Endodermal cell (in vitro differentiated cells): Measurements from ENCODE around the gene TJAP1. TPM values are rescaled to one million over a fixed set of nuclear protein-coding genes. Genes with fewer than 3 reads are reported as not detected.

ENCODE experiments used
- DNase-seq: peaks from one replicate; pipeline ENCODE4 v3.0.0-alpha.2; 2017
- H3K27ac ChIP-seq: 2 replicates; pipeline ENCODE4 v1.5.1; 2013; ENCODE audit warnings: mild to moderate bottlenecking, low read depth, low read length, moderate library complexity
- H3K27me3 ChIP-seq: 2 replicates; pipeline ENCODE4 v1.6.1; 2013; ENCODE audit warnings: mild to moderate bottlenecking, low read length, moderate library complexity; ENCODE audit not compliant: insufficient read depth, control insufficient read depth, poor library complexity, severe bottlenecking
- H3K36me3 ChIP-seq: 2 replicates; pipeline ENCODE4 v1.7.0; 2013; ENCODE audit warnings: mild to moderate bottlenecking, low read length, moderate library complexity; ENCODE audit not compliant: control insufficient read depth, insufficient read depth
- H3K4me1 ChIP-seq: one replicate; pipeline ENCODE4 v1.7.0; 2013; ENCODE audit warnings: low read length; ENCODE audit not compliant: control insufficient read depth, insufficient read depth
- H3K4me3 ChIP-seq: 2 replicates; pipeline ENCODE4 v1.5.1; 2013; ENCODE audit warnings: mild to moderate bottlenecking, low read length, moderate library complexity
- H3K9ac ChIP-seq: 2 replicates; pipeline ENCODE4 v1.6.1; 2013; ENCODE audit warnings: mild to moderate bottlenecking, low read length, moderate library complexity; ENCODE audit not compliant: poor library complexity, severe bottlenecking; ENCODE audit errors: extremely low read depth
- H3K9me3 ChIP-seq: 2 replicates; pipeline ENCODE4 v1.6.1; 2013; ENCODE audit warnings: mild to moderate bottlenecking, low read length, moderate library complexity; ENCODE audit not compliant: control insufficient read depth
- H3K27ac Mint-ChIP-seq: 2 replicates; pipeline ENCODE4 v1.8.0; 2020; ENCODE audit warnings: mixed read lengths
- H3K27me3 Mint-ChIP-seq: 2 replicates; pipeline ENCODE4 v1.8.0; 2021; ENCODE audit warnings: mild to moderate bottlenecking, mixed read lengths; ENCODE audit not compliant: insufficient read depth
- H3K36me3 Mint-ChIP-seq: 2 replicates; pipeline ENCODE4 v1.8.0; 2020; ENCODE audit warnings: low read depth, mixed read lengths
- H3K4me1 Mint-ChIP-seq: 2 replicates; pipeline ENCODE4 v1.8.0; 2020; ENCODE audit warnings: mixed read lengths
- H3K4me3 Mint-ChIP-seq: 2 replicates; pipeline ENCODE4 v1.8.0; 2020; ENCODE audit warnings: mild to moderate bottlenecking, moderate library complexity, mixed read lengths
- H3K9me3 Mint-ChIP-seq: 2 replicates; pipeline ENCODE4 v1.8.0; 2020; ENCODE audit warnings: mild to moderate bottlenecking, mixed read lengths
- CTCF ChIP-seq: fragments of 200-600 bp; sonication (generic); conservative IDR thresholded peaks from 2 replicates; pipeline ENCODE4 v1.5.0; 2021; ENCODE audit warnings: antibody characterized with exemption, mild to moderate bottlenecking
- WGBS, 2 experiments: methylation state at CpG; one replicate each; pipeline versions ENCODE4 v1.1.5 to v1.1.7; 2013; ENCODE audit warnings: missing lambda C conversion rate in 2 of 2, mixed read lengths in 1 of 2; ENCODE audit not compliant: insufficient coverage in 1 of 2, insufficient read length in 1 of 2; 5-methylcytosine and 5-hydroxymethylcytosine counted together
- total RNA-seq, 2 donors: library from RNA; stranded (reverse); fragmentation: NEBNext Ultra II Directional in 1 of 2; extraction: Animal tissue kit (Norgen Biotek cat#: 25700) in 1 of 2; gene quantifications; 2 replicates in 1 of 2; 3 replicates in 1 of 2; pipeline ENCODE4 v1.2.1, GENCODE V29; 2021

Gene TJAP1
- total RNA-seq, 2 donors from 2014 or later: 44.3 to 50.2 TPM

- no peaks in the 10 kb centered on the region for H3K4me1 Mint-ChIP-seq
- no peaks in the 10 kb centered on the region for H3K9me3 ChIP-seq
- no peak overlapping the region for H3K4me3 ChIP-seq
- 95 to 100% methylated on average over 2 to 8 of the region's 8 CpGs for WGBS, 2 experiments
- no peaks in the 10 kb centered on the region for H3K27me3 Mint-ChIP-seq
- TF ChIP-seq CTCF: no peak
- H3K9me3 Mint-ChIP-seq: no peaks in the 10 kb centered on the region
- H3K36me3 ChIP-seq: peaks cover 35% of the 10 kb centered on the region
- no peak overlapping the region for H3K27ac ChIP-seq
- peaks cover 35% of the 10 kb centered on the region for H3K36me3 Mint-ChIP-seq
- H3K4me3 Mint-ChIP-seq: no peak overlapping the region
- DNase-seq: no peak
- no peak overlapping the region for H3K9ac ChIP-seq
- H3K27me3 ChIP-seq: no peaks in the 10 kb centered on the region
- H3K4me1 ChIP-seq: no peaks in the 10 kb centered on the region
- no peak overlapping the region for H3K27ac Mint-ChIP-seq
Observed at GRCh38 chr6:43444582-43444981, 32.8 kb upstream of the TJAP1 start.

DNA sequence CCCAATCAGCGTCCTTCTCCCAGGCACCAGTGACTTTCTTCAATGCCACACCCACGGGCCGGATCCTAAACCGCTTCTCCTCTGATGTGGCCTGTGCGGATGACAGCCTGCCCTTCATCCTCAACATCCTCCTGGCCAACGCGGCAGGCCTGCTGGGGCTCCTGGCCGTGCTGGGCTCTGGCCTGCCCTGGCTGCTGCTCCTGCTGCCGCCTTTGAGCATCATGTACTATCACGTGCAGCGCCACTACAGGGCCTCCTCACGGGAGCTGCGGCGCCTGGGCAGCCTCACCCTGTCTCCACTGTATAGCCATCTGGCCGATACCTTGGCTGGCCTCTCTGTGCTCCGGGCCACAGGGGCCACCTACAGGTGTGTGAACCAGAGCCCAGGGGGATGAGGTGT lies 31.8 kb upstream of the TJAP1 start:
- peaks cover 32% of the 10 kb centered on the region for H3K36me3 ChIP-seq
- 94 to 99% methylated on average over 14 to 16 of the region's 16 CpGs for WGBS, 2 experiments
- no peaks in the 10 kb centered on the region for H3K9me3 Mint-ChIP-seq
- no peak overlapping the region for H3K27ac ChIP-seq
- H3K4me3 ChIP-seq: no peak overlapping the region
- no peak overlapping the region for H3K27ac Mint-ChIP-seq
- peaks cover 39% of the 10 kb centered on the region for H3K36me3 Mint-ChIP-seq
- no peak for TF ChIP-seq CTCF
- no peaks in the 10 kb centered on the region for H3K27me3 ChIP-seq
- H3K4me3 Mint-ChIP-seq: no peak overlapping the region
- no peaks in the 10 kb centered on the region for H3K4me1 Mint-ChIP-seq
- no peaks in the 10 kb centered on the region for H3K4me1 ChIP-seq
- no peaks in the 10 kb centered on the region for H3K27me3 Mint-ChIP-seq
- no peaks in the 10 kb centered on the region for H3K9me3 ChIP-seq
- DNase-seq: no peak
- H3K9ac ChIP-seq: no peak overlapping the region

GRCh38 chr6:43447604-43448003 lies 29.8 kb upstream of the TJAP1 start:
- no peaks in the 10 kb centered on the region for H3K27me3 Mint-ChIP-seq
- peaks cover 31% of the 10 kb centered on the region for H3K36me3 ChIP-seq
- H3K4me3 ChIP-seq: no peak overlapping the region
- H3K4me1 Mint-ChIP-seq: no peaks in the 10 kb centered on the region
- no peak overlapping the region for H3K4me3 Mint-ChIP-seq
- no peak overlapping the region for H3K9ac ChIP-seq
- DNase-seq: no peak
- H3K9me3 Mint-ChIP-seq: no peaks in the 10 kb centered on the region
- no peak overlapping the region for H3K27ac Mint-ChIP-seq
- H3K27me3 ChIP-seq: no peaks in the 10 kb centered on the region
- H3K36me3 Mint-ChIP-seq: peaks cover 33% of the 10 kb centered on the region
- H3K9me3 ChIP-seq: no peaks in the 10 kb centered on the region
- 94 to 98% methylated on average over 14 to 16 of the region's 16 CpGs for WGBS, 2 experiments
- no peak for TF ChIP-seq CTCF
- no peak overlapping the region for H3K27ac ChIP-seq
- H3K4me1 ChIP-seq: no peaks in the 10 kb centered on the region
